Measurements from ENCODE around the gene ALCAM. TPM values are rescaled to one million over a fixed set of nuclear protein-coding genes. Genes with fewer than 3 reads are reported as not detected.

The ALCAM gene
- total RNA-seq, 4 donors from 2014 or later, result 23.9 to 45.2 (median 40.5) TPM

DNA sequence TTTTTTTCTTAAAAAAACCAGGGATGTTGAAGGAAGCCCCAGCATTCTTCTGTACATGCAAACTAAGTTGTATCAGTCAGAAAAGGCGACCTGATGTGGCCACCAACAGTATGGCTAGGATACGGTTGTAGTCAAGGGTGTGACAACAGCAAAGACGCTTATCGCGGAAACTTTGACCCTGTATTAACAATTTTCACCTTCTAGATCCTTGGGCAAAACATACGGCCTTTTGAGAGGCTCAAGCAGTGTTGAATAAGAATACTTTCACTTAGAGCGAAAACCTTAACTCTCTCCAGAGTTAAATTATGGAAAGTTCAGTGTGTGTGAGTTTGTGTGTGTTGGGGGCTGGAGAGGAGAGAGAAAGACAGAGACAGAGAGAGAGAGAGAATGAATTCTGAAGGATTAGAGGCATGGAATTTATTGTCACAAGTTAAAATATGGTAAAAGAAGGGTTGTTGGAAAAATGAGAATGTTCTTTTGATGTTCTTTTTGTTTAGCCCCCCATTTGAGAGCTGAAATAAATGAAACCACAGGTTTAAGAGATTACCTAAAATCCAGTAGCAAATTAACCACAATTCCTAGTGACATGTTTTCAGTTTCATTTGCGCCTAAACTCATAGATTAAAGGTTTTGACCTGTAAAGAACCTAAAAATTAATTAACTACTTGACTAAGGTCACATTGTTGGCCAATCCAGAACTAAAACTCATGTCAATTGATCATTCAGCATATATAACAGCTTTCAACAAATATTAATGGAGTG is 9.2 kb downstream of the ALCAM start:
- H3K27ac ChIP-seq, result no peak overlapping the region

DNA sequence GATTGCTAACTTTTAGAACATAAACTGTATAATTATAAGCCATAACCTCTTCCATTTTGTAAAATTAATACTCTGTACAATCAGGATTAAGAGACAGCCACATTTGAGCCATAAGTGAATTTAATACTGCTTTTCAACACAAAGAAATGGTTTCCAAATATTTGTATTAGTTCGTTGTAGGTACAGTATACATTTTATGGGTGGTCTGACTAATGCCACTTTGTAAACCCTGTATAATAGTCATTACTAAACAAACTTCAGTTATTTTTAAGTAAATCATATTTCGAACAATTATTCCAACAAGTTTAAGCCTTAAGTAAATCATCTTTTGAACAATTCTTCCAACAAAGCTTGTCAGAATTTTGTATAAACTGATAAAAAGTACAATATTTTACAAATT is 11.0 kb downstream of the ALCAM start:
- no peak for TF ChIP-seq EP300 (IDR thresholded peaks at IDR 0.05)
- TF ChIP-seq, protein P1, sequence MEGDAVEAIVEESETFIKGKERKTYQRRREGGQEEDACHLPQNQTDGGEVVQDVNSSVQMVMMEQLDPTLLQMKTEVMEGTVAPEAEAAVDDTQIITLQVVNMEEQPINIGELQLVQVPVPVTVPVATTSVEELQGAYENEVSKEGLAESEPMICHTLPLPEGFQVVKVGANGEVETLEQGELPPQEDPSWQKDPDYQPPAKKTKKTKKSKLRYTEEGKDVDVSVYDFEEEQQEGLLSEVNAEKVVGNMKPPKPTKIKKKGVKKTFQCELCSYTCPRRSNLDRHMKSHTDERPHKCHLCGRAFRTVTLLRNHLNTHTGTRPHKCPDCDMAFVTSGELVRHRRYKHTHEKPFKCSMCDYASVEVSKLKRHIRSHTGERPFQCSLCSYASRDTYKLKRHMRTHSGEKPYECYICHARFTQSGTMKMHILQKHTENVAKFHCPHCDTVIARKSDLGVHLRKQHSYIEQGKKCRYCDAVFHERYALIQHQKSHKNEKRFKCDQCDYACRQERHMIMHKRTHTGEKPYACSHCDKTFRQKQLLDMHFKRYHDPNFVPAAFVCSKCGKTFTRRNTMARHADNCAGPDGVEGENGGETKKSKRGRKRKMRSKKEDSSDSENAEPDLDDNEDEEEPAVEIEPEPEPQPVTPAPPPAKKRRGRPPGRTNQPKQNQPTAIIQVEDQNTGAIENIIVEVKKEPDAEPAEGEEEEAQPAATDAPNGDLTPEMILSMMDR (IDR thresholded peaks at IDR 0.05), result no peak
- no peak for TF ChIP-seq POLR2A (IDR thresholded peaks at IDR 0.05)
- no peak overlapping the region for H3K4me3 ChIP-seq
- no peak for DNase-seq (ENCODE audit: low spot score in 2 of 2)
- 81 to 88% methylated on average over 2 of the region's 2 CpGs for WGBS, 2 donors
- H3K9me3 ChIP-seq, result no peaks in the 10 kb centered on the region
- peaks cover 0 to 2% (median 0%) of the 10 kb centered on the region in 4 donors for H3K4me1 ChIP-seq
- no peaks in the 10 kb centered on the region for H3K27me3 ChIP-seq
- no peak overlapping the region for H3K27ac ChIP-seq
- H3K36me3 ChIP-seq, result no peaks in the 10 kb centered on the region

More for the DNA sequence above, 9.2 kb downstream of the ALCAM start:
- no peaks in the 10 kb centered on the region for H3K9me3 ChIP-seq
- no peaks in the 10 kb centered on the region for H3K36me3 ChIP-seq
- 87 to 89% methylated on average over 8 of the region's 8 CpGs for WGBS, 2 donors
- H3K27me3 ChIP-seq, result no peaks in the 10 kb centered on the region
- no peak overlapping the region for H3K4me3 ChIP-seq
- peaks cover 0 to 2% (median 0%) of the 10 kb centered on the region in 4 donors for H3K4me1 ChIP-seq
- TF ChIP-seq POLR2A (IDR thresholded peaks at IDR 0.05), result no peak
- no peak for TF ChIP-seq EP300 (IDR thresholded peaks at IDR 0.05)
- TF ChIP-seq, protein P1 (IDR thresholded peaks at IDR 0.05), result no peak
- no peak for DNase-seq (ENCODE audit: low spot score in 2 of 2)

GRCh38 chr3:105385179-105385578 is 18.5 kb downstream of the ALCAM start:
- 91 to 98% methylated on average over 2 of the region's 2 CpGs for WGBS, 2 donors
- Histone ChIP-seq H3K36me3 (no peaks in the 10 kb centered on the region), H3K27me3 (no peaks in the 10 kb centered on the region), H3K9me3 (peaks cover 0 to 7% (median 0%) of the 10 kb centered on the region in 4 donors), H3K27ac (no peak overlapping the region), H3K4me3 (no peak overlapping the region), H3K4me1 (peaks cover 0 to 7% (median 0%) of the 10 kb centered on the region in 4 donors)
- TF ChIP-seq EP300 (IDR thresholded peaks at IDR 0.05) (no peak), POLR2A (IDR thresholded peaks at IDR 0.05) (no peak)
- TF ChIP-seq, protein P1 (IDR thresholded peaks at IDR 0.05), result no peak
- no peak for DNase-seq (ENCODE audit: low spot score in 2 of 2)

GRCh38 chr3:105385819-105386508 is 19.3 kb downstream of the ALCAM start:
- peaks cover 0 to 7% (median 0%) of the 10 kb centered on the region in 4 donors for H3K4me1 ChIP-seq
- no peak overlapping the region for H3K27ac ChIP-seq
- H3K9me3 ChIP-seq, result peaks cover 0 to 15% (median 3%) of the 10 kb centered on the region in 4 donors
- no peak for DNase-seq (ENCODE audit: low spot score in 2 of 2)
- no peak overlapping the region for H3K4me3 ChIP-seq
- TF ChIP-seq POLR2A (IDR thresholded peaks at IDR 0.05) (no peak), EP300 (IDR thresholded peaks at IDR 0.05) (no peak)
- TF ChIP-seq, protein P1 (IDR thresholded peaks at IDR 0.05), result no peak
- H3K36me3 ChIP-seq, result peaks cover 0 to 3% (median 0%) of the 10 kb centered on the region in 3 donors
- H3K27me3 ChIP-seq, result no peaks in the 10 kb centered on the region
